Activated CD8-positive, alpha-beta memory T cell treated with anti-CD3 and anti-CD28 coated beads, Interleukin-2, amount 10 ng/mL, durations not matched to agents 7 days and 5 days (primary cell): ENCODE results near the gene CAMKMT. TPM values are rescaled to one million over a fixed set of nuclear protein-coding genes. Genes with fewer than 3 reads are reported as not detected.
A peak's percentile ranks its signal among the peaks of the same experiment; 100 is the strongest.

ENCODE experiments used
- ATAC-seq: fragments of 150-1000 bp; cut with Tn5 transposase; one replicate; pipeline ENCODE4 v1.10.0; 2021; ENCODE audit warnings: moderate library complexity
- CTCF ChIA-PET: fragments of 350-600 bp; sonication (Branson Sonifier 250); formaldehyde crosslinking; loops from one replicate; lab custom pipeline; 2021; ENCODE audit warnings: antibody characterized with exemption; lab: Charles Lee
- DNase-seq: peaks from one replicate; pipeline ENCODE4 v3.0.0-alpha.2; 2020
- H3K27ac Mint-ChIP-seq: one replicate; pipeline ENCODE4 v1.8.0; 2021; ENCODE audit warnings: mild to moderate bottlenecking, mixed read lengths
- H3K27me3 Mint-ChIP-seq: one replicate; pipeline ENCODE4 v1.8.0; 2021; ENCODE audit warnings: mixed read lengths
- H3K36me3 Mint-ChIP-seq: one replicate; pipeline ENCODE4 v1.8.0; 2021; ENCODE audit warnings: mild to moderate bottlenecking, mixed read lengths
- H3K4me1 Mint-ChIP-seq: one replicate; pipeline ENCODE4 v1.8.0; 2021; ENCODE audit warnings: mixed read lengths
- H3K4me3 Mint-ChIP-seq: one replicate; pipeline ENCODE4 v1.8.0; 2021; ENCODE audit warnings: mild to moderate bottlenecking, moderate library complexity, mixed read lengths
- H3K9me3 Mint-ChIP-seq: one replicate; pipeline ENCODE4 v1.8.0; 2022; ENCODE audit warnings: low read depth, mixed read lengths
- total RNA-seq, 2 experiments: library from RNA; stranded (reverse); gene quantifications; one replicate each; pipeline ENCODE4 v1.2.3, GENCODE V29; 2021

CAMKMT gene
- total RNA-seq, 2 experiments from 2014 or later: 12.8 to 13.3 TPM

GRCh38 chr2:44555700-44556099 is 194.0 kb downstream of the CAMKMT start:
- Mint-ChIP-seq H3K9me3 (no peaks in the 10 kb centered on the region), H3K27ac (no peak overlapping the region), H3K4me3 (no peak overlapping the region), H3K4me1 (peaks cover 3% of the 10 kb centered on the region), H3K36me3 (peaks cover 3% of the 10 kb centered on the region), H3K27me3 (no peaks in the 10 kb centered on the region)
- ATAC-seq (no peak), DNase-seq (no peak)
- CTCF ChIA-PET: interaction anchor here (1.4 kb wide), 1 partner anchor 79 kb away, joined by 3 read pairs; no protein-coding TSS in a partner anchor

DNA sequence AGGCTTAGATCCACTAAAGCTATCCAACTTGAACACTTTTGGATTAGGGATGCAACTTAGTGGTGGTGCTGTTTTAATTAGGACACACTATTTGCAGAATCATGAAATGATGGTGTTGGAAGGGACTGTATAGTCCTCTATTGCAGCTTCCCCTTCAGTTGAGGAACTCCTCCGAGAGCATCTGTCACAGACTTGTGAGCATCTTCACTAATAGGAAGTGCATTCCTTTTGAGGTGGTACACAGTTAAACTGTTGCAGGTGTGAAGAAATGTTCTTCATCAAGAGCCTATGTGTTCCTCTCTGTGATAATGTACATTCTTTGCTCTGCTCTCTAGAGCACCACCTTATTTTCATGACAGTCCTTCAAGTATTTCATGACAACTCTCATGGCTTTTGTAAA is 197.4 kb downstream of the CAMKMT start:
- H3K27ac Mint-ChIP-seq: no peak overlapping the region
- no peaks in the 10 kb centered on the region for H3K9me3 Mint-ChIP-seq
- DNase-seq: no peak
- no peak for ATAC-seq
- CTCF ChIA-PET: interaction anchor here (3.7 kb wide), 1 partner anchor 396 kb away, joined by 20 read pairs; no protein-coding TSS in a partner anchor
- H3K4me3 Mint-ChIP-seq: no peak overlapping the region
- H3K36me3 Mint-ChIP-seq: peaks cover 2% of the 10 kb centered on the region
- H3K27me3 Mint-ChIP-seq: no peaks in the 10 kb centered on the region
- no peaks in the 10 kb centered on the region for H3K4me1 Mint-ChIP-seq

- Mint-ChIP-seq H3K27me3 (no peaks in the 10 kb centered on the region), H3K9me3 (no peaks in the 10 kb centered on the region), H3K36me3 (no peaks in the 10 kb centered on the region), H3K27ac (no peak overlapping the region), H3K4me1 (no peaks in the 10 kb centered on the region), H3K4me3 (no peak overlapping the region)
- DNase-seq: no peak
- CTCF ChIA-PET: interaction anchor here (0.9 to 3.7 kb wide), 5 partner anchors 22 to 516 kb away, joined by 3 to 20 read pairs (median 5); no protein-coding TSS in a partner anchor
- no peak for ATAC-seq
These were observed 198.6 kb downstream of the CAMKMT start for GRCh38 chr2:44560352-44560751.

- Mint-ChIP-seq H3K9me3 (no peaks in the 10 kb centered on the region), H3K27me3 (no peaks in the 10 kb centered on the region), H3K36me3 (no peaks in the 10 kb centered on the region), H3K4me3 (no peak overlapping the region), H3K4me1 (no peaks in the 10 kb centered on the region), H3K27ac (no peak overlapping the region)
- no peak for DNase-seq
- ATAC-seq: no peak
- CTCF ChIA-PET: interaction anchor here (1.5 to 3.7 kb wide), 2 partner anchors 107 to 394 kb away, joined by 5 to 20 read pairs; no protein-coding TSS in a partner anchor
These were observed 199.2 kb downstream of the CAMKMT start for GRCh38 chr2:44560941-44561340.

DNA sequence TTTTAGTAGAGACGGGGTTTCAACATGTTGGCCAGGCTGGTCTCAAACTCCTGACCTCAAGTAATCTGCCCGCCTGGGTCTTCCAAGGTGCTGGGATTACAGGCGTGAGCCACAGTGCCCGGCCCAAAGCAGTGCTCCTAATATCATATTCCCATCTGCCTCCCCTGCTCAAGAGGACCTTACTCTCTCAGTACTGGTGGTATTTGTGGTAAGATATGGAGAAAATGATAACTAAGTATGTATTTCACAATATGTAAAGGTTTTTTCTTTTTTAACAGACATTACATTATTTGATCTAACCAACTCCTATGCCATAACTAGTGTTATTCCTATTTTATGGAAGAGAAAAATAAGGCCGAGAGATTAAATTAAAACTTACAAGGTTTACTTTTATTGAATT is 201.0 kb downstream of the CAMKMT start:
- Mint-ChIP-seq H3K27me3 (no peaks in the 10 kb centered on the region), H3K9me3 (no peaks in the 10 kb centered on the region), H3K4me1 (no peaks in the 10 kb centered on the region), H3K36me3 (no peaks in the 10 kb centered on the region), H3K27ac (no peak overlapping the region), H3K4me3 (no peak overlapping the region)
- CTCF ChIA-PET: no interaction called here
- no peak for ATAC-seq
- no peak for DNase-seq

DNA sequence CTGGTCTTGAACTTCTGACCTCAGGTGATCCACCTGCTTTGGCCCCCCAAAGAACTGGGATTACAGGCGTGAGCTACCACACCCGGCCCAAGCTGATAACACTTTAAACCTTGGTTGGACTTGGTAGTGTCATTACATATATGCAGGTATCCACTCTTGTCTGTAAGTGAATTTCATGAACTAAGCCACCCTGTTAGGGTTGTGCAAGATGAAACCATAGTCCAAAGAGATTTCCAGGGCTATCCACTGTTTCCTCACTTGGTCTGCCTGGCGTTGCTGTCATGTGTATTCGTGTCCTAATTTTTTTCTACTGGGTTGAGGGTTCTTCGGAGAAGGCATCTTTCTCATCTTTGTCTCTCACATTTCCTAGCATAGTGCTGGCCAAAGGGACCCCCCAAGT is 203.0 kb downstream of the CAMKMT start:
- ATAC-seq (no peak), DNase-seq (no peak)
- Mint-ChIP-seq H3K4me1 (no peaks in the 10 kb centered on the region), H3K4me3 (no peak overlapping the region), H3K36me3 (no peaks in the 10 kb centered on the region), H3K27ac (no peak overlapping the region), H3K27me3 (no peaks in the 10 kb centered on the region), H3K9me3 (no peaks in the 10 kb centered on the region)
- CTCF ChIA-PET: no interaction called here

DNA sequence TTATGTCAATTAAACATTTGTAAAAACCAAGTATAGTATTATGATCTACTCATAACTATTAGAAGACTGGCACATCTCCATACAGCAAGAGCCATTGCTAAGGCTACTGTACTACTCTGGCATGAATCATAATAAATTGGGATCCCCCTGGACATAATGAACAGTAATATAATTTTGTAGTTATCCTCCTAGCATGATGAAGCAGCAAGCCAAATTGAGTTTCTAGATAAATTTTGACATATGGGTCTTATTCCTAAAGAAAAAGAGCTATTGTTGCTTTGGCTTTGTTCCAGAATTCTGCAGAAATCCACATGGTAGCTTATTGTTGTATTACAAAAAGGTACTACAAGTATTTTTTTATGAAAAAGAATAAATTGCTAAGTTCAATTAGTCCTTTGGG is 204.3 kb downstream of the CAMKMT start:
- Mint-ChIP-seq H3K27ac (no peak overlapping the region), H3K4me3 (no peak overlapping the region), H3K36me3 (peaks cover under 1% of the 10 kb centered on the region), H3K27me3 (no peaks in the 10 kb centered on the region), H3K4me1 (peaks cover 9% of the 10 kb centered on the region), H3K9me3 (no peaks in the 10 kb centered on the region)
- no peak for DNase-seq
- no peak for ATAC-seq
- CTCF ChIA-PET: no interaction called here

DNA sequence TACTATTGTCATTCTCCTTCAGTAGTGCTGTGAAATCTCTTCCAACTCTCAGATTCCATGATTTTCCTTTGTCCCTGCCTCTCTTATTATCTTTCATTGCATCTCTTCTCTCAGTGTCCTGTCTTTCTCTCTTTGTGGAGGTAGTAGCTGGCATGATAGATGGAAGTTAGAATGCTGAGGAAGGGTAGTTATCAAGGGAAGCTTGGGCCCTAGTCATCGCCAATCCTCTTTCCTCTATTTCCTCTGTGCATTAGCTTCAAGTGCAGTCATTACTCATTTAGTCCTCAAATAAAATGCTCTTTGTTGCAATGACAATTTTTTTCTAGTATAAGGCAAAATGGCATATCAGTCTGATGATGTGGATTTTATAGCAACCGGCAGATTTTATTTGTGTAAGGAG is 207.7 kb downstream of the CAMKMT start:
- Mint-ChIP-seq H3K4me3 (no peak overlapping the region), H3K9me3 (no peaks in the 10 kb centered on the region), H3K36me3 (peaks cover 1% of the 10 kb centered on the region), H3K4me1 (peaks cover 10% of the 10 kb centered on the region), H3K27me3 (no peaks in the 10 kb centered on the region), H3K27ac (no peak overlapping the region)
- DNase-seq (no peak), ATAC-seq (no peak)
- CTCF ChIA-PET: no interaction called here

DNA sequence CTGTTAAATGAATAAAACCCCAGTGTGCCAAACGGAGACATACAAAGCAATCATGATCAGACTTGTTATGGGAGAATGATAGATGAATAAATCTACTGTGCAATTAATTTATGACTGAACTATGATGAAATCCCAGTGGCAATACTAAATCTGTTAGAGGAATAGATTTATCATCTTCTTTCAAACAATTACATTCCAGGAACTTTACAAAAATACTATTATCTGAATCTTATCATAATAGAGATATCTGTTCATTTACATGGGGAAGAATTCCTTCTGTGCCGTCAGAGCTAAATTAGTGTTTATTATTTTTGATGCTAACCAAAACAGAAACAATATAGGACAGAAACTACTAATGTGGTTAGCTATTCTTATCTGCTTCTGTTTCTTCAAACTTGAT is 208.5 kb downstream of the CAMKMT start:
- no peaks in the 10 kb centered on the region for H3K27me3 Mint-ChIP-seq
- H3K27ac Mint-ChIP-seq: no peak overlapping the region
- CTCF ChIA-PET: no interaction called here
- peaks cover 10% of the 10 kb centered on the region for H3K4me1 Mint-ChIP-seq
- H3K36me3 Mint-ChIP-seq: peaks cover 1% of the 10 kb centered on the region
- no peaks in the 10 kb centered on the region for H3K9me3 Mint-ChIP-seq
- no peak overlapping the region for H3K4me3 Mint-ChIP-seq
- DNase-seq: no peak
- no peak for ATAC-seq

- Mint-ChIP-seq H3K9me3 (no peaks in the 10 kb centered on the region), H3K4me1 (peaks cover 10% of the 10 kb centered on the region), H3K27ac (no peak overlapping the region), H3K36me3 (peaks cover 1% of the 10 kb centered on the region), H3K4me3 (no peak overlapping the region), H3K27me3 (no peaks in the 10 kb centered on the region)
- CTCF ChIA-PET: no interaction called here
- DNase-seq (no peak), ATAC-seq (no peak)
These were observed 209.0 kb downstream of the CAMKMT start for GRCh38 chr2:44570777-44571176.

- Mint-ChIP-seq H3K27me3 (no peaks in the 10 kb centered on the region), H3K4me1 (peaks cover 12% of the 10 kb centered on the region), H3K36me3 (peaks cover 1% of the 10 kb centered on the region), H3K27ac (no peak overlapping the region), H3K4me3 (no peak overlapping the region), H3K9me3 (no peaks in the 10 kb centered on the region)
- ATAC-seq (no peak), DNase-seq (no peak)
- CTCF ChIA-PET: no interaction called here
These were observed 210.6 kb downstream of the CAMKMT start for GRCh38 chr2:44572196-44572900.

- Mint-ChIP-seq H3K27me3 (no peaks in the 10 kb centered on the region), H3K4me1 (peaks cover 20% of the 10 kb centered on the region), H3K9me3 (no peaks in the 10 kb centered on the region), H3K27ac (no peak overlapping the region), H3K36me3 (peaks cover 1% of the 10 kb centered on the region), H3K4me3 (no peak overlapping the region)
- DNase-seq (no peak), ATAC-seq (no peak)
- CTCF ChIA-PET: no interaction called here
These were observed 212.2 kb downstream of the CAMKMT start for GRCh38 chr2:44573996-44574395.

GRCh38 chr2:44578471-44579093 is 216.8 kb downstream of the CAMKMT start:
- Mint-ChIP-seq H3K27me3 (no peaks in the 10 kb centered on the region), H3K9me3 (no peaks in the 10 kb centered on the region), H3K27ac (peak overlapping the region; percentile 47), H3K36me3 (no peaks in the 10 kb centered on the region), H3K4me3 (peak overlapping the region; percentile 44), H3K4me1 (peaks cover 24% of the 10 kb centered on the region)
- CTCF ChIA-PET: interaction anchor here (1.5 kb wide), 1 partner anchor 99 kb away, joined by 11 read pairs; no protein-coding TSS in a partner anchor
- peak; percentile 83 for ATAC-seq
- DNase-seq: no peak
